Upper lobe of left lung (tissue), 6 donors: ENCODE data around the gene C10orf53. TPM values are rescaled to one million over a fixed set of nuclear protein-coding genes. Genes with fewer than 3 reads are reported as not detected.

Experiments used
- ATAC-seq, 2 donors: fragments of 200-7000 bp; cut with Tn5 transposase; one replicate each; pipeline ENCODE4 v1.9.1; 2022; ENCODE audit warnings: mild to moderate bottlenecking in 2 of 2, moderate library complexity in 2 of 2; ENCODE audit not compliant: low FRiP score in 2 of 2
- DNase-seq, 2 donors: peaks; one replicate each; pipeline ENCODE4 v3.0.0-alpha.2; 2019 to 2020
- H3K27ac ChIP-seq, 4 donors: fragments of 200-600 bp; sonication (generic); one replicate each; pipeline ENCODE4 v1.5.1; 2016 to 2019
- H3K27me3 ChIP-seq, 4 donors: fragments of 200-600 bp; sonication (generic); one replicate each; pipeline ENCODE4 v1.5.1; 2017 to 2019
- H3K36me3 ChIP-seq, 4 donors: fragments of 200-600 bp; sonication (generic); one replicate each; pipeline ENCODE4 v1.5.1; 2016 to 2019
- H3K4me1 ChIP-seq, 4 donors: fragments of 200-600 bp; sonication (generic); one replicate each; pipeline ENCODE4 v1.5.1; 2018 to 2019
- H3K4me3 ChIP-seq, 4 donors: fragments of 200-600 bp; sonication (generic); one replicate each; pipeline ENCODE4 v1.5.1; 2017 to 2019; ENCODE audit warnings: mild to moderate bottlenecking in 2 of 4, moderate library complexity in 1 of 4
- H3K9me3 ChIP-seq, 4 donors: fragments of 200-600 bp; sonication (generic); one replicate each; pipeline ENCODE4 v1.5.1; 2018 to 2019
- CTCF ChIP-seq, 6 experiments: fragments of 450-650 bp in 4 of 6; fragments of 200-600 bp in 2 of 6; sonication (generic) in 2 of 6; IDR thresholded peaks; one replicate each; pipeline ENCODE4 v1.5.1; 2016 to 2019; ENCODE audit warnings: antibody characterized with exemption in 6 of 6
- EP300 ChIP-seq, 4 donors: sonication (generic); formaldehyde crosslinking; IDR thresholded peaks; one replicate each; pipeline ENCODE4 v1.5.1; 2017; ENCODE audit warnings: antibody characterized with exemption in 4 of 4, control low read depth in 2 of 4
- POLR2A ChIP-seq, 4 donors: fragments of 450-650 bp; IDR thresholded peaks; one replicate each; pipeline ENCODE4 v1.5.1; 2016 to 2017; ENCODE audit warnings: antibody characterized with exemption in 4 of 4, mild to moderate bottlenecking in 2 of 4
- POLR2AphosphoS5 ChIP-seq, 2 donors: sonication (generic); formaldehyde crosslinking; IDR thresholded peaks; one replicate each; pipeline ENCODE4 v1.5.1; 2017; ENCODE audit warnings: antibody characterized with exemption in 2 of 2
- WGBS, 2 donors: methylation state at CpG; one replicate each; pipeline ENCODE4 v1.1.5; 2017 to 2018; 5-methylcytosine and 5-hydroxymethylcytosine counted together
- total RNA-seq, 6 donors: library from RNA; depleted of rRNA in 4 of 6; stranded (reverse); fragments of >200 nt in 4 of 6; gene quantifications; one replicate each; pipeline versions ENCODE4 v1.1.0 to v1.2.1, GENCODE V29; 2016 to 2021
- donor health status: DM: no; HTN: no; CAD: no; lungs with moderate emphysema.
- donor health status: DM: no; HTN: yes; CAD: no; lungs with severe emphysema.

The C10orf53 gene
- total RNA-seq, 6 donors from 2014 or later: not detected

GRCh38 chr10:49649936-49650723, 29.3 kb upstream of the C10orf53 start:
- Histone ChIP-seq H3K4me3 (no peak overlapping the region), H3K4me1 (no peaks in the 10 kb centered on the region), H3K27me3 (no peaks in the 10 kb centered on the region), H3K36me3 (no peaks in the 10 kb centered on the region), H3K9me3 (no peaks in the 10 kb centered on the region), H3K27ac (no peak overlapping the region)
- WGBS, 2 donors: 60 to 73% methylated on average over 8 of the region's 8 CpGs
- TF ChIP-seq POLR2A (IDR thresholded peaks at IDR 0.05) (no peak), CTCF (IDR thresholded peaks at IDR 0.05) (no peak), EP300 (IDR thresholded peaks at IDR 0.05) (no peak), POLR2AphosphoS5 (IDR thresholded peaks at IDR 0.05) (no peak)
- no peak for ATAC-seq
- DNase-seq: no peak

GRCh38 chr10:49650724-49651034, 28.8 kb upstream of the C10orf53 start:
- WGBS, 2 donors: 80 to 100% methylated on average over 1 of the region's 1 CpG

DNA sequence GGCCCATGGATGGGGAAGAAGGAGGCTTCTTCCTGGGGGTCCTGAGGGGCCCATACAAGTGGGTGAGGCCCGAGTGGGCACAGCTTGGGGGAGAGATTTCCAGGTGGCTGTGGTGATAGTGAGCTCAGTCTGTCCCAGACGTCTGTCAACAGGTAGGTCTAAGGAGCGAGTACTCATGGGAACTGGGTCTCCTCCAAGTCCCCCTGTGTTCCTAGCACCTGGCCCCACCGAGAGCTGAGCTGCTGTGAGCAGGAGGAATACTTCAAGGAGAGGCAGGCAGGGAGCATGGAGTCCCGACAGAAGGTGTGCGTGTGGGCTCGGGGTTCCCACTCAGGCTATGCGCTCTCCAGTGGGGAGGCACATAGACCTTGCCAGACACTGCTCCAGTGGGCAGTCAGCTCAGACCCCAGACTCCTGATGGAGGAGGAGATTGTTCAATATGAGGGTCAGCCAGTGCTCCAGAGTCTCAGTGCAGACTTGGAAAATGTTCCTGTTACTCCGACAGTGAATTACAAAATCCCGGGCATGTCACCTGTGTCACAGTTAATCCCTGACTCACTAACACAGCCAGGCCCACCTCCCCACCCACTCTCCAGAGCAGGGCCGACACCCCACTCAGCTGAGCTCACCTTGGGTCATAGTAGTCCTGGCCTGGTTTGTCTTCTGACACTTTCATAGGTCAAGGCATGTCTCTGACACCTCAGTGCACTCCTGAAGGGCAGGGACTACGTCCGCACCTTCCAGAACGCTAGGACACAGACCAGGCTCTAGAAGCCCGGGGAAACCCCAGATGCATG, 28.2 kb upstream of the C10orf53 start:
- DNase-seq (no peak), ATAC-seq (no peak)
- Histone ChIP-seq H3K4me3 (no peak overlapping the region), H3K9me3 (no peaks in the 10 kb centered on the region), H3K4me1 (no peaks in the 10 kb centered on the region), H3K27me3 (no peaks in the 10 kb centered on the region), H3K36me3 (no peaks in the 10 kb centered on the region), H3K27ac (no peak overlapping the region)
- WGBS, 2 donors: 80 to 92% methylated on average over 10 to 15 of the region's 15 CpGs
- TF ChIP-seq CTCF (IDR thresholded peaks at IDR 0.05) (no peak), POLR2AphosphoS5 (IDR thresholded peaks at IDR 0.05) (no peak), POLR2A (IDR thresholded peaks at IDR 0.05) (no peak), EP300 (IDR thresholded peaks at IDR 0.05) (no peak)

More at GRCh38 chr10:49650724-49651034, 28.8 kb upstream of the C10orf53 start:
- Histone ChIP-seq H3K27ac (no peak overlapping the region), H3K4me1 (no peaks in the 10 kb centered on the region), H3K27me3 (no peaks in the 10 kb centered on the region), H3K36me3 (no peaks in the 10 kb centered on the region), H3K4me3 (no peak overlapping the region), H3K9me3 (no peaks in the 10 kb centered on the region)
- no peak for TF ChIP-seq EP300 (IDR thresholded peaks at IDR 0.05)
- TF ChIP-seq POLR2AphosphoS5 (IDR thresholded peaks at IDR 0.05): no peak
- TF ChIP-seq POLR2A (IDR thresholded peaks at IDR 0.05): no peak
- no peak for TF ChIP-seq CTCF (IDR thresholded peaks at IDR 0.05)
- ATAC-seq: no peak
- DNase-seq: no peak

DNA sequence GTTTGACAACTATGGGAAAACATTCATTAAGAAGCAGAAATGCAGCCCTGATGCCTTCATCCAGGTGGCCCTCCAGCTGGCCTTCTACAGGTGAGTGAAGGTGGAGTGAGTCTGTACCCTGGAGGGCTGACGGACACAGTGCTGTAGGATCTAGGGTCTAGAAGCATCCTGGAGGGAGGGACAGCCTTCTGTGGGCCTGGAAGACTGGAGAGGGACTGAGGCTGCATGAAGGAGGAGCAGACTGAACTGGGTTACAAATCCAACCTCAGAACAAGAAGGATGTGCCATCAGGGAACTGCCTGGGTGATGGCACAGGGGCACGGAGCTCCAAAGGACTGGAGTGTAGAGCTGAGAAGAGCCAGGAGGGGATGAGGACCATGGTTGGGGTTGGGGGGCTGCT, 27.5 kb upstream of the C10orf53 start:
- DNase-seq: no peak
- 49 to 67% methylated on average over 1 to 2 of the region's 2 CpGs for WGBS, 2 donors
- TF ChIP-seq EP300 (IDR thresholded peaks at IDR 0.05) (no peak), POLR2AphosphoS5 (IDR thresholded peaks at IDR 0.05) (no peak), POLR2A (IDR thresholded peaks at IDR 0.05) (no peak), CTCF (IDR thresholded peaks at IDR 0.05) (no peak)
- H3K9me3 ChIP-seq: no peaks in the 10 kb centered on the region
- no peak overlapping the region for H3K27ac ChIP-seq
- no peak for ATAC-seq
- H3K36me3 ChIP-seq: no peaks in the 10 kb centered on the region
- no peak overlapping the region for H3K4me3 ChIP-seq
- H3K4me1 ChIP-seq: no peaks in the 10 kb centered on the region
- no peaks in the 10 kb centered on the region for H3K27me3 ChIP-seq
